ENCODE data around the gene MADD.

The MADD gene

DNA sequence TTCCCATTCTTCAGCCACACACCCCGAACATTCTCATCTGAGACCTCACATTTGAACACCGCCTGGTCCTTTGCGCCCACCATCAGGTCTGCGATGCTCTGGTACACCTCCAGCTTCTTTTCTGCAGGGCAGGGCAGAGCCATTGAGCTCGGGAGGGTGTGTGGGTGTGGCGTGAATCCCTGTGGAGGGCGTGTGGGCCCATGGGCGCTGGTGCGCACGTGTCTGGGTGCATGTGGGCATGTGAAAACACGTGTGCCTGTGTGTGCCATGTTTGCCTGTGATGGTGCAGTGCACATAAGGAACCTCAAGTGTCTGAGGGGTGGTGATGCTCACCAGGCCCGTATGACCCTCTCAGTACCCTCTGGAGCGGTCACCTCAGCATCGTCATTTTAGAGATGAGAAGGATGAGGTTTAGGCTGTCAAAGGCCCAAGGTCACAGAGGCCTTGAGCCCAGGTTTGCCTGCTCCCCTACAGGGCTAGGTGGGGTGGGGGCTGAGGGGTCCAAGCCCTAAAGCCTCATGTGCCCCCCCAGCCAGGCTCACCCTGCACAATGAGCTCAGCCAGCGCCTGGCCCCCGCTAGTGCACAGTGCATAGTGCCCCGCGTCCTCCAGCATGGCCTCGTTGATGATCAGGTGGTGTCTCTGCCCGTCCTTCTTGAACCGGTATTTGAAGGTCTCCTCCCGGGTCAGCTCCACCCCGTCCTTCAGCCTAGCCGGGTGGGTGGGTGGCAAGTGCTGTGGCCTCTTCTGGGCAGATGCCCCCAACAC is 72.3 kb downstream of the MADD start:
- no peak for DNase-seq

DNA sequence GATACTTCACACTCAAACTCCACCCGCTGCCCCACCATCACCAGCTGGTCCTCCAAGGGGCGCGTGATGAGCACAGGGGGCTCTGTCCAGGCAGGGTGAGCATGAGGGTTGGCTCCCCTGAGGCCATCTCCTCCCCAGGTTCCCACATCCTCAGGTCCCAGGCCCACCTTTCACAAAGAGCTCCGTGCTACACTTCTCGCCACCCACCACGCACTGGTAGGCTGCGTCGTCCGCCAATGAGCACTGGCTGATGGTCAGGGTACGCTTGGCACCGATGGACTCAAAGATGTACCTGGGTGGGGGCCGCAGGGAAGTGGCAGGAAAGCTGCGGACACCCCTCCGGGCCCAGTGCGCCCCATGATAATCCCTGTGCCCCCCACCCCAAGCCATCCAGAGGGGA is 72.9 kb downstream of the MADD start:
- DNase-seq: no peak

DNA sequence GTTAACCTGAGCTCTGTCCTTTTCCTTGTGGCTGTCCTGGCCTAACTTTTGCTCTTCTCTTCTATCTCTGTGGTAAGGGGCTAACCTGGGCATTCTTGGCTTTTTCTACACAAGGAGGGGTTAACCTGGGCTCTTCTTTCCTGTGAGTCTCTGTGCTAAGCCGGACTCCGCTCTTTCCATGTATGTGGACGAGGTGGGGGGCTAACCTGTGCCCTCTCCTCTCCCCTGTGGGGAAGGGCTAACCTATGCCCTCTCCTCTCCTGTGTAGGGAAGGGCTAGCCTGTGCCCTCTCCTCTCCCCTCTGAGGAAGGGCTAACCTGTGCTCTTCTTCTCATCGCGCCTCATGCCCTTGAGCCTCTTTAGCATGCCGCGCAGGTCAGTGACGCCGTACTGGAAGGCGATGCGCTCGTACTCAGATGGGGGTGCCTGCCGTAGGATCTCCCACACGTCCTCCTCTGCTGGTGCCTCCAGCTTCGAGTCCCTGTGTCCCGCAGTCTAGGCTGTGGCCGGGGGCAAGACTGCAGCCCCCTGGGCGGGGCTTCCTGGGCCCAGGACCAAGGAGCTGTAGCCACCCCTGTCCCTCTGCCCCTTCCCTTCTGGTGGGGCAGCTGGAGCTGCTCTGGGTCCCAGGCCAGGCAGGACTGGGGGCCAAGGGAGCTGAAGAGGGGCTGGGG is 76.1 kb downstream of the MADD start:
- no peak for DNase-seq

DNA sequence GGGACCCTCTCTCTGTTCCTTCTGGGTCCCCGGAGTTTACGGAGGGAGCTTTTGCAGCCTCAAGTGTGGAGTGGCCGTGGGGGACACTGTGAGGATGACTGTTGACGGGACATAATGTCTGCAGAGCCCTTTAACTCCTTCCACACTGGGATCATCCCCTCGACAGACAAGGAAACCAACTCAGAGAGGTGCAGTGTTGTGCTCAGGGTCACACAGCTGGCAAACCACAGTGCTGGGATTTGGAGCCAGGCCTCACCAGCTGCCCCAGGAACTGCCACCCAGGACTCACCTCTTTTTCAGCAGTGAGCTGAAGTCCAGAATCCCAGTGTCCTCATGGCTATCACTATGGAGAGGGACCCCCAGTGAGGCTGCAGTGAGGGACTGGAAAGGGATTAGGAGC is 77.2 kb downstream of the MADD start:
- no peak for DNase-seq

DNA sequence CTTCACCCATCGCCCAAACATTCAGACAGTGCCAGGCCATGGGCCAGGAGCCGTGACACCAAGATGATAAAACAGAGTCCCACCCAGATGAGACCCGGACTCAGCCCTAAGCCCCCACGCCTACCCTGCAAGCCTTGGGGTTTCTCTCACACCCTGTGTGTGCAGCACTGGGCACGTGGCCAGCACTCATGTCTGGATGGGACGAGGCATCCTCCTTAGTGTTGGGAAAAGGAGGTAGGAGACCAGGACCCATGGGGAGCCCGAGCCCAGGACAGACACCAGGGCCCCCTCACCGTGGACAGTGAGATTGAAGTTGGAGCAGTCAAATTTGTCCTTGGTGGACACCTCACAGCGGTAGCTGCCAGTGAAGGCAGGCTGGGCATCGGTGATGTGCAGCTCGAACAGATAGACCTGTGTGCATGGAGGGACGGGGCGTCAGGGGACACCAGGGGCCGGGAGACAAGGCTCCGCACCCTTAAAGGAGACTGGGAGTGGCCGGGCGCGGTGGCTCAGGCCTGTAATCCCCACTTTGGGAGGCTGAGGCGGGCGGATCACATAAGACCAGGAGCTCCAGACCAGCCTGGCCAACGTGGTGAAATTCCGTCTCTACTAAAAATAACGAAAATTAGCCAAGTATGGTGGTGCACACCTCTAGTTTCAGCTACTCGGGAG is 78.3 kb downstream of the MADD start:
- DNase-seq: no peak

DNA sequence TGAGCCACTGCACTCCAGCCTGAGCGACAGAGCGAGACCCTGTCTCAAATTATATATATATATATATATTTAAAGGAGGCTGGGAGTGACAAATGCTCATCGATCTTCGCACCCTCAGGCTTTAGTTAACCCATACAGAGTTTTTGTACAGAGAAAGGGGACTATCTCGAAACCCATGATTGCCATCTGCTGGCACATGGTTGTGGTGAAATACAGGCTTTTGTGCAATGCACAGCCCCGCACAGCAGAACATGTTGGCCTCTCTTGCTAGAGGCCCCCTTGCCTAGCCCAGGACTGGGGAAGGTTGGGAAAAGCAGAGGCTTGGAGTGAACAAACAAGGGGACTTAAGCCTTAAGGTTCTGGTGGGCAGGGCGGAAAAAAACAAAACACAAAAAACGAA is 78.9 kb downstream of the MADD start:
- DNase-seq: no peak

DNA sequence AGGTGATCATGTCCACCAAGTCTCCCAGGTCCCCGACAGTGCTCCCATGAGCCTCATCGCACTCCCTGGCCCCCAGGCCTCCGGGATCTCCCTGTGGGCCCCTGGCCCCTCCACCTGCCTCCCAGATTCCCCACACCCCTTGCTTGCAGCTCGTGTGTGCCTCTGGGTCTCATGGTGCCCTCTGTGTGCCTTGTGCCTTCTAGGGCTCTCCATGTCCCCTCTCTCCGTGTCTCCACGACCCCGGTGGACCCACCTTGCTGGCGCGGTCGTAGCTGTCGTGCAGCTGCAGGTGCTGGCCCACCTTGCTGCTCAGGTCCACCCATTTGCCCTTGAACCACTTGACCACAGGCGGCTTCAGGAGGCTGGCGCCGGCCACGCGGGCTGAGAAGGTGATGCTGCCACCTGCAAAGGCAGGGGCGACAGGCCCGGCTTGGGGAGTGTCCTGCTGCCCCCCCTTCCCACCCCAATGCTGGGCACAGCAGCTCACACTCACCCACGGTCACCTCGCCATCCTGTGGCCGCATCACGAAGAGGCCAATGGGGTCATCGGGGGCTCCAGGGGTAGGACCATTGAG is 79.7 kb downstream of the MADD start:
- no peak for DNase-seq

DNA sequence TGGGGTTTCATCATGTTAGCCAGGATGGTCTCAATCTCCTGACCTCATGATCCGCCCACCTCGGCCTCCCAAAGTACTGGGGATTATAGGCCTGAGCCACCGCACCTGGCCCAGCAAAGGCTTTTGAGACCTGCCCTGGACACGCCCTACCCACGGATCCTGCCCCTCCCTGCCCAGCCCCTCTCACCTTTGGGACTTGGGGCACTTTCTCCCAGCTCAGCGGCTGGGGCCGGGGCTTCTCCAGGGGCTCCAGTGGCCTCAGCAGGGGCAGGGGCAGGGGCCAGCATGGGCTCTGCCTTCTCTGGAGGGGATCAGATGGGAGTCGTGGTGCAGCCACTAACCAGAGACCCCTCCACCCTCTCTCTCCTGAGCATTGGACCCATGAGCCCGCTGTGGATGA is 80.4 kb downstream of the MADD start:
- no peak for DNase-seq

DNA sequence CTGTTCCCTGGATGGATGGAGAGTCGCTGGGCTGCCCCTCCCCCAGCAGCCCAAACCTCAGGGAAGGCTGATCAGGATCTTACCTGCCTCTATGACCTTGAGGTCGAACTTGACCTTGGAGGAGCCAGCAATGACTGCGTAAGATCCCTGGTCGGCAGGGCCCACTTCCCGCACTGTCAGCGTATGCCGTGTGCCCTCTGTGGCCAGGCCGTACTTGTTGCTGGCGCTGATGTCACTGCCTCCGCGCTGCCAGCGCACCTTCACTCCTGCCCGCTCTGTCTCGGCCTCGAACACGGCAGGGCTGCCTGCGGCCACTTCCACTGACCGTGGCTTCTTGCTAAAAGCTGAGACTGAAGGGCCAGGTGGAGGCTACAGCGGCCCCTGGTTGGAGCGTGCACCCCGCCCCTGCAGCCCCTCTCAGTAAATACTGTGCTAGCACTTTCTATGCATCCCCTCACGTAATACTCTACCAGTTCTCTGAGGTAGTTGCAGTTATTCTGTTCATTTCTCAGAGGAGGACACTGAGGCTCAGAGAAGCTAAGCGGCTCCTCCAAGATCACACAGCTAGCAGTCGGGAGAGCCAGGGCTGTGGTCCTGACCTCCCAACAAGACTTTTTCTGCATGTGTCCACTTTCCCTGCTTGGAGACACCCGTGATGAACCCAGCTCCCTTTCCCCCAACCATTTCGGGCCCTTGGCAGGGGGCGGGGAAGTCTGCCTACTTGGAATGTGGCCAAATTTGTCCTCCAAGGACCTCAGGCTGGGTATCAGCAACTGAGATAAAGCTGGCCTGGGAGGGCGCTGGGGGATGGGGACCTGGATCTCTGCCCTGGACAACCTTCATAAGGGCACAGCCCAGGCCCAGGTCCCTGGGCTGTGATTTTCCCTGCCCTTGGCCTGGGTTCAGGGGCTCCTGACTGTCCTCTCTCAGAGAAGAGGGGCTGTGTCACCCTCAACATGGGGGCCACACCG is 81.5 kb downstream of the MADD start:
- no peak for DNase-seq

DNA sequence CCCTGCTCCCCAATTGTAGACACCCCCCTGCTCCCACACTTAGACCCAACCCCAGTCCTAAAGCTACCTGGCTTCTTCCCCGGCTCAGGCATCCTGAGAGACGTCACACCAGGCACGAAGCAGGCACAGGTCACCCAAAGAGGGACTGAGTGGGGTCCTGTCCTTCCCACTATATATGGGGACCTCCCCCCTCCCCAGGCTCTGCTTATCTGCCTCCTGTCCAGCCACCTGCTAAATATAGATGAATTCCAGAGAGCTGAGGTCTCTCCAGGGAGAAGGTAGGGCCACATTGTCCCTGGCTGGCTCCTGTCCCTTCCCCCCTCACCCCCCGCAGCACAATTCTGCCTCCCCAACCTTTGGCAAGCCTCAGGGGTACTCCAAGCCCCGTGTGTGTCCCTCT is 82.6 kb downstream of the MADD start, which contains the start of gene MYBPC3:
MYBPC3 (minus strand) TSS at position 147 of the 400 bp plus-strand sequence; CDS start at position 92, 55 bp downstream.
- no peak for DNase-seq

DNA sequence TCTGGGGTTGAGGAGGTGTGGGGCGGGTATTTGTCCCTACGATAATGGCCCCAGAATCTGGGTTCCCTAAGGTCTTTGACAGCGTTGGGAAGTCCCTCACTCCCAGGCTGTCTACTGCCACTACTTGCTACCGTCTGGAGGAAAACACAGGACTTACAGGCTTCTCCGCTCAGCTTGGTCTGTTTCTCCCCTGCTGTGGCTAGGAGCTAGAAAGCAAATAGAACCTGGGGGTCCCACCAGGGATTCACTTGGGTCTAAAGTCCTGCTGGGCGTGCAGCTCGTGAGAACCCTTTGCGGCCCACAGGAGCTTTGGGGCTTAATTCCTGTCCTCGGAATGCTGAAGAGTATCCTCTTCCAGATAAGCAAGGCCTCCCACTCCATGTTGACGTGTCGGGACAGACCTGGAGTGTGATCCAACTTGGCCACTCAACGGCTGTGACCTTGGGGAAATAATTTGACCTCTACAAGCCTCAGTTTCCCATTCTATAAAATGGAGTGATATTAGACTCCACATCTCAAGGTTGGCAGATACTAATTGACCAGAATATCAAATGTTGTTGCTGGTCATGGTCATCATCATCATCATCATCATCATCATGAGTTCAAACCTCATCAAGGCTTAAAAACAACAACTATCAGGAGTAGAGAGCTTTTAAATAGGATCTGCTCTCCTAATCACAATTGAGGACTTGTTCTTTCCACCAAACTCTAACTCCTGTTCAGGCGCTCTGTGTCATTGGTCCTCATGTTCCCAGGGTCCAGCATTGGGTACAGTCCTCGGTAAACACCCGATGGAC is 84.2 kb downstream of the MADD start:
- no peak for DNase-seq

DNA sequence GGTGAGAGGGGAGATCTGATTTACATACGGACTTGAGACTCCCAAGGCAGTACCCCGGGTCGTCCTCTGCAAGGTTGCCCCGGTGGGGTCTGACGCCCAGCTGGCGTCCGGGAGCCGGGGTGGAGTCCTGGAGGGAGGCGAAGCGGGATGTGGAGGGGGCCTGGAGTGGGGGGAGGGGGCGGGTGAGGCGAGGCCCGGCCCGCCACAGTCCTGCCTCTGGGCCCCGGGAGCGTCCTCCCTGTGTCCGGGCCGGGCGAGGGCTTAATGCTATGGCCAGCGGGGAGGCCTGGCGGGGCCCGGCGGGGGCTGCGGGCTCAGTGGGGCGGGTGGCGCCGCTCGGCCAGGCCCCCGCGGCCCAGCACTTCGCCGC is 85.0 kb downstream of the MADD start:
- DNase-seq: no peak

DNA sequence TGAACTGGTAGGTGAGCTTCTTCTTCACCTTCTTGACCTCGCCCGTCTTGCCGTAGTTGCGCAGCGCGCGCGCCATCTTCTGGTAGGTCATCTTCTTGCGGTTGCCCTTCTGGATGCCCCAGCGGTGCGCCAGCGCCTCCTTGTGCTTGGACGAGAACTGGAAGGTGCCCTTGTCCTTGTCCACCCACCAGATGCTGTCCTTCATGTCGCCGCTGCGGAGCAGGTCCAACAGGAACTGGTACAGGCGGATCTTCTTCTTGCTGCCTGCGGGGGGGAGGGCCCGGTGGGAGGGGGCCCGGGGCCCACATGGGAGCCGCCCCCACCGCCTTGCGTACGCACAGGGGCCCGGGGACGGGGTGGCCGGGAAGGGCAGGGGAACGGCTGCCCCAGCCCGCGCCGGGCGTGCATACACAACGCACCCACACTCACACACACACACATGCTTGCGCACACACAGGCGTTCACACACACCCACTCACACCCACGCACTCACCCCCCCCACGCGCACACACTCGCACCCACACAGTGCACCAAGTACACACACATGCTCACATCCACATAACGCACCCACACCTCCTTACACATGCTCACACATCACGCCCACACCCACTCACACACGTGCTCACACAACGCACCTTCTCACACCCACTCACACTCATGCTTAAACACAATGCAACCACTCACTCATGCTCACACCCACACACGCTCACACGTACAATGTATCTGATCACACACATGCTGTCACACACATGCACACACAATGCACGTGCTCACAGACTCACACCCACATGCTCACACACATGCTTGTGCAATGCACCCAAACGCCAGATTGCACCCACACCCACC is 85.6 kb downstream of the MADD start:
- DNase-seq: peak; percentile 55

DNA sequence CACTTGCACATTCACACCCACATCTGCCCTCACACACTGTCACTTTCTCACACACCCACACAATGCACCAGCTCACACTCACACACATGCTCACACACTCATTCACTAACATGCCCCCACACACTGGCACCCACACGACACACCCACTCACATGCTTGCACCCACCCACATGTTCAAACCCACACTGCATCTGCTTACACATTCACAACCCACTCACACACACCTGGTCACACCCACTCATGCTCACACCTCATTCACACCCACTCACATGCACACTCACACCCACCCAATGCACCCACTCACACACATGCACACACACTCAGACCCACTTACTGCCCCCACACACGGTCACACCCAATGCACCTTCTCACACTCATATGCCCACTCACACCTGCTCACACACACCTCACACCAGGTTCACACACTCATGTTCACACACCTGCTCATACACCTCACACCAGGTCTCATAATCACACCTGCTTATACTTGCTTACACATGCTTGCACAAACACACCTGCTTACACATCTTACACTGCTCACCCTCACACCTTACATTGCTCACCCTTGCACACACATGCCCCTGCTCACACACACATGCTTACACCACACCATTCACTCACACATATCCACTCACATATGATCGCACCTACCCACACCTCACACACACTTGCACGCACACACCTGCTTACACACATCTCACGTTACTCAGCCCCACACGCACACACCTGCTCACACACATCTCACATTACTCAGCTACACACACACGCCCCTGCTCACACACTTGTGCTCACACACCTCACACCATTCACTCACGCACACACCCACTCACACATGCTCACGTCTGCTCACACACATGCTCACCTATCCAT is 86.4 kb downstream of the MADD start:
- no peak for DNase-seq

DNA sequence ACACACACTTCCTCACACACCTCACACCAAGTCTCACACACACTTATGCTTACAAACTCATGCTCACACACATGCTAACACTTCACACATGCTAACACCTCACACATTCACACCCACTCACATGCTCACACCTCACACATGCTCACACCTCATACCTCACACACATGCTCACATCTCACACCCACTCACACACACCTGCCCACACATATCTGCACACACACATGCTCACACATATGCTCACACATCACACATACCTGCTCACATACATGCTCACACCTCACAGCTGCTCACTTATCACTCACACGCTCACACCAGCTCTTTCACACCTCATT is 87.0 kb downstream of the MADD start:
- no peak for DNase-seq

DNA sequence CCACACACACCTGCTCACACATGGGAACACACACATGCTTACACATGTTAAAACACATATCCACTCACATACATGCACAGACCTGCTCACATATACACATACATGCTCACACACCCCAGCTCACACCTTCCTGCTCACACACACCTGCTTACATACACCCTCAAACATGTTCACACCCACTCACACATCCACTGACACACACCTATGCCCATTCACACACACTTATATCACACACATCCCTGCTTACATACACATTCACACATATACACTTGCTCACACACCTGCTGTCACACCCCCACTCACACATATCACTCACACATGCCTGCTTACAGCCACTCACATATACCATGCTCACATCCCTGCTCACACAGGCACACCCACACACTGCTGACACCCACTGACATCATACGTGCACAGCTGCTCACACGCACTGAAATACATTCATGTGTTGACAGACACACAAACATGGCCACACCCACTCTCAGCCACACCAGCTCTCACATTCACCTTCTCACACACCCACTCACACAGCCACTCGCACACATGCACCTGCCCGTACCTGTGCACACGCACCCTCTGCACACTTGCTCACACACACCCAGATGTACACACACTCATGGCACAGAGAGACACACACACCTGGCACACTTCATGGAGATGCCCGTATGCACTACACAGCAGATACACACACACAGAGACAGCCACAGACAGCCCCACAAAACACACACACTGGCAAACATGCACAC is 88.2 kb downstream of the MADD start:
- no peak for DNase-seq

DNA sequence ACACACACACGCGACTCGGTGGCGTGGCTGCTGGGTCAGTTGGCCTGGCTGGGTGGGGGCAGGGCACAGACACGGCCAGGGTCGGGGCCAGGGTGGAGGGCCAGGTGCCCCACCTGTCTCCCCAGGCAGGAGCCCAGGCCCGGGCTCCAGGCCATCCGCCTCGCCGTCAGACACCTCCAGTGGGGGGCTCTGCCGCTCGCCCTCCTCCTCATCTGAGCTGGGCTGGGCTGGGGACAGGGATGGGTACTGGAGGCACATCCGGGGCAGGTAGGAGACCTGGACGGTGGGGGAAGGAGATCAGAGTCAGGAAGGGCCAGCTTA is 88.8 kb downstream of the MADD start:
- no peak for DNase-seq

DNA sequence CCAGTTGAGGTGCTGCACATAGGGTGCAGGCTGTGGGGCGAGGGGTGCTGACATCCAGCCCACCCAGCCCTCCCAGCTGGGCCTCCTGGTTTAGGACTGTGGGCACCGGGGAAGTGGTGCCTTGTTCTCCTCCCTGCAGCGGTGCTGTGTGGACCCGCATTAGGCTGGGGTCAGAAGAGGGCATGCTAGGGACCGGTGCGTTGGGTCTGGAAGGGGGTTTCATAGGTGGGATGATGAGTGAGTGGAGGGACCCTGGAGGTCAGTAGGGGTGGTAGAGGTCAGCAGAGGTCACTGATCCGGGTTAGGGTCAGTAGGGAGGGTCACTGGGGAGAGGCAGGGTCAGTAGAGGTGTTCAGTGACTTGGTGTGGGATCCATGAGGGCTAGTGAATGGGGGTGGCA is 89.2 kb downstream of the MADD start:
- no peak for DNase-seq

DNA sequence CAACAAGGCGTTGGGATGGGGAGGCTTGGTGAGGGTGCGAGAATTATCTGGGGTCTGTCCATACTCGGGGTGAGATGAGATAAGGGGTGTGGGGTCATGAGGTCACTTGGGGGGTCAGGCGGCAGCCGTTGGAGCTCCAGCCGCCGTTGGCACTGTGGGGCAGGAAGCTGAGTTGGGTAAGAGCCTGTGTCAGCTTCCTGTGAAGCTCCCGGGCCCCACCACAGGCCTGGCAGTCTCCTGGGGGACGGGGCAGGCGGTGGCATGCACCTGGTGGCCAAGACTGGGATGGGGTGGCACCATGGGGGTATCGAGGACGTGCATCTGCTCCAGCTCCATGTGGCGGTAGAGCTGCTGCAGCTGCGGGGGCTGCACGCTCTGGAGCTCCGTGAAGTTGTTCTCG is 89.7 kb downstream of the MADD start:
- DNase-seq: no peak

Measured in NCI-H1436 treated with DMSO at 0.1 percent for 48 hours (cell line).